K562 (cell line): ENCODE results near the gene EDDM13. TPM values are rescaled to one million over a fixed set of nuclear protein-coding genes. Genes with fewer than 3 reads are reported as not detected.

ENCODE experiments used
- ATAC-seq: fragments of 200-7000 bp; cut with Tn5 transposase; 3 replicates; pipeline ENCODE4 v1.9.1; 2020; ENCODE audit warnings: moderate library complexity
- BruUV-seq: library from RNA; stranded (reverse); fragments of 400-500 nt; replicated peaks from 2 replicates; lab custom pipeline; 2021; lab: Mats Ljungman, UMichigan
- CTCF ChIA-PET: fragments of 300-600 bp; formaldehyde crosslinking; extraction: SDS; loops from one replicate; lab custom pipeline; 2021; ENCODE audit warnings: low intra/inter-chr PET ratio; lab: Yijun Ruan, JAX
- POLR2A ChIA-PET: fragments of 300-600, 350-650 bp; sonication (Branson Sonifier 250); formaldehyde crosslinking; extraction: SDS; loops from one replicate; lab custom pipeline; 2021; ENCODE audit warnings: antibody characterized with exemption, inconsistent platforms; lab: Yijun Ruan, JAX
- DNase-seq, 4 experiments: peaks; one replicate each; pipeline versions ENCODE4 v3.0.0 to v3.0.0-alpha.2; 2011 to 2018; ENCODE audit warnings: low spot score in 3 of 4, mixed read lengths in 3 of 4; ENCODE audit errors: extremely low read depth in 1 of 4
- FAIRE-seq: peaks from 2 replicates; lab custom pipeline; 2011; peaks lifted over from hg19 to GRCh38; lab: Jason Lieb, UNC
- H2AFZ ChIP-seq: 2 replicates; pipeline ENCODE4 v1.6.0; 2011; ENCODE audit warnings: low read depth, low read length, control low read depth, inconsistent platforms
- H3K27ac ChIP-seq: fragments of 200-600 bp; 3 replicates; pipeline ENCODE4 v1.8.0; 2011; ENCODE audit warnings: low read depth, mild to moderate bottlenecking, control low read depth, inconsistent platforms, low read length, moderate library complexity, mixed read lengths; ENCODE audit errors: extremely low read depth
- H3K27me3 ChIP-seq, 2 experiments: fragments of 300-600 bp in 1 of 2; 2 replicates in 1 of 2; 3 replicates in 1 of 2; pipeline versions ENCODE4 v1.6.0 to v1.8.0; 2011; ENCODE audit warnings: inconsistent platforms in 2 of 2, low read length in 2 of 2, mild to moderate bottlenecking in 1 of 2, mixed read lengths in 1 of 2, moderate library complexity in 1 of 2; ENCODE audit not compliant: control insufficient read depth in 2 of 2, insufficient read depth in 2 of 2
- H3K36me3 ChIP-seq: fragments of 300-600 bp; 3 replicates; pipeline ENCODE4 v1.8.0; 2011; ENCODE audit warnings: mild to moderate bottlenecking, low read length, inconsistent platforms; ENCODE audit not compliant: control insufficient read depth, insufficient read depth
- H3K4me1 ChIP-seq, 2 experiments: fragments of 200-600 bp in 1 of 2; replicated peaks in 1 of 2; 2 replicates in 1 of 2; 3 replicates in 1 of 2; pipeline versions ENCODE4 v1.5.1 to v1.8.0; 2011; ENCODE audit warnings: inconsistent platforms in 2 of 2, low read length in 2 of 2, mild to moderate bottlenecking in 1 of 2, mixed read lengths in 1 of 2, moderate library complexity in 1 of 2; ENCODE audit not compliant: control insufficient read depth in 2 of 2, insufficient read depth in 2 of 2
- H3K4me2 ChIP-seq: 2 replicates; pipeline ENCODE4 v1.6.1; 2011; ENCODE audit warnings: low read length, control low read depth, inconsistent platforms, mixed read lengths; ENCODE audit not compliant: insufficient read depth
- H3K4me3 ChIP-seq: fragments of 200-600 bp; sonication (generic), shearing (Covaris generic); 2 replicates; pipeline ENCODE4 v1.5.1; 2016; ENCODE audit warnings: control low read depth, inconsistent platforms
- H3K79me2 ChIP-seq: fragments of 200-600 bp; 3 replicates; pipeline ENCODE4 v1.8.0; 2011; ENCODE audit warnings: low read length, inconsistent platforms; ENCODE audit not compliant: control insufficient read depth, insufficient read depth
- H3K9ac ChIP-seq, 2 experiments: 2 replicates each; pipeline versions ENCODE4 v1.6.0 to v1.6.1; 2011; ENCODE audit warnings: low read depth in 2 of 2, low read length in 2 of 2, control low read depth in 1 of 2, inconsistent platforms in 1 of 2, mild to moderate bottlenecking in 1 of 2, mixed read lengths in 1 of 2; ENCODE audit not compliant: insufficient read depth in 1 of 2
- H3K9me1 ChIP-seq: one replicate; pipeline ENCODE4 v1.6.0; 2011; ENCODE audit warnings: inconsistent platforms, mild to moderate bottlenecking, low read length, moderate library complexity; ENCODE audit not compliant: control insufficient read depth, insufficient read depth
- H3K9me3 ChIP-seq: replicated peaks from 2 replicates; pipeline ENCODE4 v1.5.1; 2011; ENCODE audit warnings: low read depth, low read length, inconsistent platforms; ENCODE audit not compliant: control insufficient read depth, insufficient read depth
- H4K20me1 ChIP-seq: replicated peaks from 2 replicates; pipeline ENCODE4 v1.6.1; 2011; ENCODE audit warnings: low read length, inconsistent platforms, mixed read lengths; ENCODE audit not compliant: control insufficient read depth, insufficient read depth
- ADNP ChIP-seq: fragments of 200-800 bp; sonication (Bioruptor generic); IDR thresholded peaks from 2 replicates; pipeline ENCODE4 v1.6.1; 2016; ENCODE audit warnings: missing genetic modification characterization, missing compliant biosample characterization
- CBFA2T2 ChIP-seq: fragments of 450-650 bp; conservative IDR thresholded peaks from 2 replicates; pipeline ENCODE4 v1.6.1; 2017; ENCODE audit warnings: mild to moderate bottlenecking
- CCNT2 ChIP-seq: IDR thresholded peaks from 2 replicates; pipeline ENCODE4 v1.6.1; 2011; ENCODE audit warnings: borderline replicate concordance, low read depth, mild to moderate bottlenecking, moderate library complexity, mixed read lengths, low read length; ENCODE audit not compliant: insufficient read length; ENCODE audit errors: extremely low read depth
- ETV5 ChIP-seq: sonication (generic); formaldehyde crosslinking; IDR thresholded peaks from 2 replicates; pipeline ENCODE4 v1.4.0; 2020; ENCODE audit warnings: low read depth, mild to moderate bottlenecking, missing genetic modification reagents
- HDAC2 ChIP-seq: fragments of 450-650 bp; IDR thresholded peaks from 2 replicates; pipeline ENCODE4 v1.6.1; 2016; ENCODE audit warnings: mild to moderate bottlenecking
- NELFE ChIP-seq: IDR thresholded peaks from 2 replicates; pipeline ENCODE4 v1.6.1; 2011; ENCODE audit warnings: mild to moderate bottlenecking; ENCODE audit not compliant: insufficient read depth, insufficient read length
- SMARCA4 ChIP-seq: fragments of 450-650 bp; IDR thresholded peaks from 2 replicates; pipeline ENCODE4 v1.6.1; 2016
- TCF7L2 ChIP-seq: fragments of 150-350 bp; IDR thresholded peaks from 2 replicates; pipeline ENCODE4 v1.6.1; 2016; ENCODE audit warnings: low read depth, mild to moderate bottlenecking, low read length, moderate library complexity
- ZNF239 ChIP-seq: fragments of 250-450 bp; sonication (Bioruptor Pico); IDR thresholded peaks from 2 replicates; pipeline ENCODE4 v1.4.0; 2020; ENCODE audit warnings: mild to moderate bottlenecking
- ZNF436 ChIP-seq: fragments of 250-450, 450-650 bp; sonication (Bioruptor Pico); formaldehyde crosslinking; IDR thresholded peaks from 2 replicates; pipeline ENCODE4 v1.7.0; 2020; ENCODE audit warnings: mild to moderate bottlenecking
- ZNF668 ChIP-seq: fragments of 250-450 bp; sonication (Bioruptor Pico); IDR thresholded peaks from 2 replicates; pipeline ENCODE4 v1.8.0; 2022; ENCODE audit warnings: mild to moderate bottlenecking, inconsistent platforms
- whole genome bisulfite sequencing: fragments of 100-300 bp; shearing (Covaris generic); methylation state at CpG from one replicate; pipeline ENCODE4 v1.1.6; 2016; ENCODE audit warnings: low coverage, mixed read lengths; ENCODE audit not compliant: insufficient coverage; ENCODE audit errors: missing lambda C conversion rate; 5-methylcytosine and 5-hydroxymethylcytosine counted together
- in situ Hi-C: fragments of 300-500 bp; cut with MboI; formaldehyde crosslinking; loops from 4 replicates; pipeline ENCODE4 v1.15.0; 2018; ENCODE audit warnings: inconsistent platforms, mixed read lengths
- intact Hi-C: fragments of 100-400 bp; cut with micrococcal nuclease; formaldehyde crosslinking; loops from 2 replicates; pipeline ENCODE4 v1.14.2; 2022
- polyA plus RNA-seq, 8 experiments: library from polyadenylated mRNA; depleted of rRNA in 4 of 8; stranded (reverse) in 5 of 8; unstranded in 3 of 8; fragments of >200 nt; fragmentation: Nextera tagmentation in 2 of 8; fragmentation: Illumina TruSeq in 1 of 8; extraction: Ambion mirVana in 2 of 8; extraction: Trizol in 1 of 8; gene quantifications; 2 replicates each; pipeline versions ENCODE4 v1.2.1 to v1.2.3, GENCODE V29; 2011 to 2014; ENCODE audit warnings: inconsistent platforms in 1 of 8, missing spikeins in 1 of 8
- total RNA-seq, 7 experiments: library from RNA; depleted of rRNA in 6 of 7; stranded (reverse); fragments of >200 nt in 6 of 7; fragmentation: Illumina TruSeq in 2 of 7; extraction: Trizol in 2 of 7; gene quantifications; 2 replicates each; pipeline versions ENCODE4 v1.2.1 to v1.2.3, GENCODE V29; 2011 to 2021; ENCODE audit warnings: low replicate concordance in 1 of 7
- TF ChIP-seq, protein P1 (sequence below): fragments of 450-650 bp; IDR thresholded peaks from 2 replicates; pipeline ENCODE4 v1.6.1; 2016; ENCODE audit warnings: borderline replicate concordance

The EDDM13 gene
- total and polyA plus RNA-seq, 9 of the 15 experiments (the other 6 are each of a cell fraction or from before 2014, with no cell fraction given), result 2.0 to 7.7 (median 4.1) TPM

DNA sequence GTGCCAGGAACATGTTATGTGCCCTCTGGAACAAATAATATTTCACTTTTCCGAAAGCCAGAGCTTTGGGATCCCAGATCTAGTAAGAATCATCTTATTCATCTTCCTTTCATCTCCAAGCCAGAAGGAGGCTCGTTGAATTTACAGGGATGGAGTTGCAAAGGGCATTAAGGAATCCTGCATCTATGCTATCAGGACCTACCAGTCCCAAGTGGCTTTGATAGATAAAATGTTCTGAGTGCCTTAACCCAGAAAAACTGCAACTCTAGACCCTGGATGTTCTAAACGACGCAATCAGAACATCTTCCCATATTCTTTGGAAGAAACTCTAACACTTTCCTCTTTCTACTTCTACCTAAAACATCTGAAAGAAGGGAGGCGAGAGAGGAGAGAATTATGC lies 9.2 kb upstream of the EDDM13 start (continued):
- TF ChIP-seq HDAC2 (no peak), ZNF436 (CRISPR knock-in tag) (no peak), ZNF668 (CRISPR knock-in tag) (no peak), SMARCA4 (peak; percentile 69; the same call in 1 of the 2 replicates), CCNT2 (peak; percentile 68), CBFA2T2 (peak; percentile 53)
- TF ChIP-seq, protein P1, sequence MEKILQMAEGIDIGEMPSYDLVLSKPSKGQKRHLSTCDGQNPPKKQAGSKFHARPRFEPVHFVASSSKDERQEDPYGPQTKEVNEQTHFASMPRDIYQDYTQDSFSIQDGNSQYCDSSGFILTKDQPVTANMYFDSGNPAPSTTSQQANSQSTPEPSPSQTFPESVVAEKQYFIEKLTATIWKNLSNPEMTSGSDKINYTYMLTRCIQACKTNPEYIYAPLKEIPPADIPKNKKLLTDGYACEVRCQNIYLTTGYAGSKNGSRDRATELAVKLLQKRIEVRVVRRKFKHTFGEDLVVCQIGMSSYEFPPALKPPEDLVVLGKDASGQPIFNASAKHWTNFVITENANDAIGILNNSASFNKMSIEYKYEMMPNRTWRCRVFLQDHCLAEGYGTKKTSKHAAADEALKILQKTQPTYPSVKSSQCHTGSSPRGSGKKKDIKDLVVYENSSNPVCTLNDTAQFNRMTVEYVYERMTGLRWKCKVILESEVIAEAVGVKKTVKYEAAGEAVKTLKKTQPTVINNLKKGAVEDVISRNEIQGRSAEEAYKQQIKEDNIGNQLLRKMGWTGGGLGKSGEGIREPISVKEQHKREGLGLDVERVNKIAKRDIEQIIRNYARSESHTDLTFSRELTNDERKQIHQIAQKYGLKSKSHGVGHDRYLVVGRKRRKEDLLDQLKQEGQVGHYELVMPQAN, result no peak

DNA sequence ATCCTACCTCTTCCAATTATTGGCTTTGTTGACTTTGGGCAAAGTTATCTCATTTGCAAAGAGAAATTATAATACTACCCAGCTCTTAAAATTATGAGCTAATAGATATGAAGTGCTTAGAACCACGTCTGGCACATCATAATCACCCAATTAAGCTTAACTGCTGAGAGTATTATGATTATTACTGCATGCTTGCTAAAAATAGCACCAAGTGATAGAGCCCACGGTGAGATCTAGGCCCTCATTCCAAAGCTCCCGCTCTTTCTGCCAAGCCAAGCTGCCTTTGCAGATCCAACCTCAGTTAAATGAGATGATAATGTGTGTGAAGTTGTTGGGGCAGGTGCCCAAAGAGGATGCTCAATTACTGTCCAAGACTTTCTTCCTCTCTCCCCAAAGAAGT lies 6.5 kb upstream of the EDDM13 start:
- no peak overlapping the region for H3K27ac ChIP-seq
- H3K4me3 ChIP-seq, result no peak overlapping the region
- peaks cover 3 to 10% of the 10 kb centered on the region in 2 experiments; a peak in 4 of 5 replicates for H3K4me1 ChIP-seq
- intact Hi-C loops, result no loop called here
- POLR2A ChIA-PET, result interaction anchor here (0.6 to 1.0 kb wide), 2 partner anchors 16 to 387 kb away, joined by 3 read pairs; no protein-coding TSS in a partner anchor
- H3K9me3 ChIP-seq, result no peaks in the 10 kb centered on the region
- ATAC-seq (no peak), FAIRE-seq (no peak)
- no peak overlapping the region for H2AFZ ChIP-seq
- 59% methylated on average over 3 of the region's 3 CpGs for WGBS
- no peaks in the 10 kb centered on the region for H3K27me3 ChIP-seq
- H4K20me1 ChIP-seq, result no peaks in the 10 kb centered on the region
- no peak overlapping the region for H3K9ac ChIP-seq
- H3K79me2 ChIP-seq, result no peaks in the 10 kb centered on the region
- no TSS peak for BruUV-seq
- H3K4me2 ChIP-seq, result no peak overlapping the region
- H3K36me3 ChIP-seq, result no peaks in the 10 kb centered on the region
- no peak for TF ChIP-seq ETV5 (CRISPR knock-in tag)
- TF ChIP-seq NELFE, result no peak
- TF ChIP-seq ZNF239 (CRISPR knock-in tag), result no peak
- TF ChIP-seq TCF7L2, result no peak
- TF ChIP-seq ADNP (tag), result no peak
- TF ChIP-seq, all 486 proteins: peak for 0
- H3K9me1 ChIP-seq, result no peaks in the 10 kb centered on the region
- in situ Hi-C loops, result no loop called here
- DNase-seq, result no peak
- CTCF ChIA-PET, result no interaction called here
